Keratinocyte (primary cell): ENCODE measurements around the gene FTSJ3. TPM values are rescaled to one million over a fixed set of nuclear protein-coding genes. Genes with fewer than 3 reads are reported as not detected.
A peak's percentile ranks its signal among the peaks of the same experiment; 100 is the strongest.

Source experiments
- DNase-seq: peaks from one replicate; pipeline ENCODE4 v3.0.0-alpha.2; 2011; ENCODE audit warnings: low read depth, missing footprints, low spot score
- FAIRE-seq: peaks from 2 replicates; lab custom pipeline; 2011; peaks lifted over from hg19 to GRCh38; lab: Jason Lieb, UNC
- H2AFZ ChIP-seq: 2 replicates; pipeline ENCODE4 v1.6.0; 2012; ENCODE audit warnings: low read length, control low read depth, inconsistent platforms; ENCODE audit not compliant: control insufficient read depth
- H3K27ac ChIP-seq: 2 replicates; pipeline ENCODE4 v1.5.1; 2011; ENCODE audit warnings: low read length; ENCODE audit not compliant: control insufficient read depth, insufficient read depth
- H3K27me3 ChIP-seq: 3 replicates; pipeline ENCODE4 v1.6.0; 2011; ENCODE audit warnings: low read length; ENCODE audit not compliant: control insufficient read depth, insufficient read depth; ENCODE audit errors: extremely low read depth
- H3K36me3 ChIP-seq, 2 experiments: 2 replicates in 1 of 2; 3 replicates in 1 of 2; pipeline ENCODE4 v1.5.1; 2011; ENCODE audit warnings: low read length in 2 of 2, mild to moderate bottlenecking in 1 of 2; ENCODE audit not compliant: control insufficient read depth in 2 of 2, insufficient read depth in 2 of 2; ENCODE audit errors: extremely low read depth in 1 of 2
- H3K4me1 ChIP-seq: 3 replicates; pipeline ENCODE4 v1.5.1; 2011; ENCODE audit warnings: low read length; ENCODE audit not compliant: control insufficient read depth, insufficient read depth; ENCODE audit errors: extremely low read depth
- H3K4me2 ChIP-seq: 3 replicates; pipeline ENCODE4 v1.6.0; 2011; ENCODE audit warnings: low read depth, low read length; ENCODE audit not compliant: control insufficient read depth, insufficient read depth; ENCODE audit errors: extremely low read depth
- H3K4me3 ChIP-seq, 3 experiments: fragments of 200-600 bp in 1 of 3; sonication (generic) in 1 of 3; 2 replicates in 2 of 3; 3 replicates in 1 of 3; pipeline ENCODE4 v1.5.1; 2011 to 2016; ENCODE audit warnings: low read length in 3 of 3, mild to moderate bottlenecking in 3 of 3, control low read depth in 2 of 3, inconsistent platforms in 1 of 3, low read depth in 1 of 3, mixed read lengths in 1 of 3, mixed run types in 1 of 3, moderate library complexity in 1 of 3; ENCODE audit not compliant: control insufficient read depth in 2 of 3, insufficient read depth in 2 of 3; ENCODE audit errors: extremely low read depth in 1 of 3
- H3K79me2 ChIP-seq: 2 replicates; pipeline ENCODE4 v1.6.0; 2012; ENCODE audit warnings: low read length; ENCODE audit not compliant: control insufficient read depth, insufficient read depth
- H3K9ac ChIP-seq: 3 replicates; pipeline ENCODE4 v1.6.0; 2011; ENCODE audit warnings: low read length; ENCODE audit not compliant: control insufficient read depth, insufficient read depth; ENCODE audit errors: extremely low read depth
- H3K9me1 ChIP-seq: 3 replicates; pipeline ENCODE4 v1.6.0; 2011; ENCODE audit warnings: low read length; ENCODE audit not compliant: control insufficient read depth, insufficient read depth; ENCODE audit errors: extremely low read depth
- H3K9me3 ChIP-seq: 2 replicates; pipeline ENCODE4 v1.5.1; 2012; ENCODE audit warnings: low read depth, low read length; ENCODE audit not compliant: control insufficient read depth
- H4K20me1 ChIP-seq: 3 replicates; pipeline ENCODE4 v1.6.0; 2011; ENCODE audit warnings: low read length; ENCODE audit not compliant: control insufficient read depth, insufficient read depth; ENCODE audit errors: extremely low read depth
- CTCF ChIP-seq, 3 experiments: IDR thresholded peaks in 1 of 3; conservative IDR thresholded peaks in 1 of 3; optimal IDR thresholded peaks in 1 of 3; 2 replicates in 2 of 3; 3 replicates in 1 of 3; pipeline versions ENCODE3 to v1.5.1; 2011; ENCODE audit warnings: low read length in 3 of 3, mild to moderate bottlenecking in 3 of 3, moderate library complexity in 2 of 3, control low read depth in 1 of 3, inconsistent platforms in 1 of 3; ENCODE audit not compliant: insufficient read depth in 2 of 3; ENCODE audit errors: extremely low read depth in 1 of 3
- EZH2 ChIP-seq: IDR thresholded peaks from one replicate; pipeline ENCODE4 v1.6.1; 2012; ENCODE audit warnings: inconsistent platforms, mild to moderate bottlenecking, low read length, moderate library complexity
- dilution Hi-C: fragments of 300-500 bp; cut with MboI; formaldehyde crosslinking; loops from one replicate; pipeline ENCODE4 v1.7.0; 2020; ENCODE audit warnings: low sequenced_read_pairs; ENCODE audit not compliant: extremely low pct_ligation_motif_present
- polyA plus RNA-seq, 5 experiments: library from polyadenylated mRNA; depleted of rRNA in 3 of 5; stranded (reverse) in 3 of 5; stranded (forward) in 1 of 5; unstranded in 1 of 5; fragments of >200 nt; gene quantifications; 1 replicate in 1 of 5; 2 replicates in 3 of 5; 3 replicates in 1 of 5; pipeline versions ENCODE4 v1.2.1 to v1.2.3, GENCODE V29; 2011 to 2012; ENCODE audit warnings: missing spikeins in 2 of 5, low read depth in 1 of 5, low replicate concordance in 1 of 5

Gene FTSJ3
- polyA plus RNA-seq, 1 donor (not counting 4 experiments of a cell fraction or from before 2014, with no cell fraction given) = 43.7 TPM

DNA sequence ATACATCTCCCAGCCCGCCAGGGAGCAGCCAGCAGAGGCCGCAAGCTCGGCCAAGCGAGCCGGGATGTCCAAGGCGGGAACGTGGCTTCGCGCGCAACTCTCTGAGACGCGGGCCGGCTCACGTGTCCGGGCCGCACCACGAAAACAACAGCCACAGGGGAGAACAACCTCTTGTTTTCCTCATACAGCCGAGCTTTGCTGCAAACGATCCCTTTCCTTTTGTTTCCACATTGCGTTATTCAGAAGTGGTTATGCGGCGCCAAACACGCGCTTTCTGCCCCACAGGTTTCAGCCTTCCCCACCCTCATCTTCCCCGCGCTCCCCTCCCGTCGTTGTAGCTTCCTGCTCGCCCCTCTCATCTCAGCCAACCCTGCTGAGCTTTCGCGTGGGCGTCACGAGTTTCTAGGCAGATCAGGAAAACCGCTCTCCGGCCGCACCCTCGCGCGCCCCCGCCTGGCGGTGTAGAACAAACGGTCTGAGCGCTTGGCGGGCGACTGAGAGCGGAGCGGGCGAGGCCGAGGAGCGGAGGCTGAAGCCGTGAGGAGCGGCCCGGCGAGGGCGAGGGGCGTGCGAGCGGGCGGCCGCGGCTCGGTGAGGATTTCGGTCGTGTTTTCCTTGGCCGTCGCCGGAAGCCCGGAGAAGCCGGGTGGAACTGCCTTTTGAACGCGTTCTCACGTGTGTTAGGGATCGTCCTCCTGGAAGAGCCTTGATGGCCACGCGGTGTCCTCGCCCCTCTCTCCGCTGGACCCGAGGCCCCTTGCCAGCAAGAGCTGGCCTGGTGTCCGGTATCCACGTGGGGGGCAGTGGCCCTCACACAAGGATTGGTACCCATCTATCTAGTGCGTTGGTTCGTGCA, 21.6 kb upstream of the FTSJ3 start:
- Histone ChIP-seq H3K36me3 (no peaks in the 10 kb centered on the region), H4K20me1 (no peaks in the 10 kb centered on the region), H3K9ac (peak overlapping the region; percentile 72), H2AFZ (peak overlapping the region; percentile 99), H3K4me2 (peak overlapping the region; percentile 82), H3K4me3 (peak overlapping the region in 2 of 3 experiments; percentile 51 to 66), H3K9me1 (no peaks in the 10 kb centered on the region), H3K4me1 (no peaks in the 10 kb centered on the region), H3K27ac (peak overlapping the region; percentile 54), H3K27me3 (peaks cover 9% of the 10 kb centered on the region), H3K9me3 (no peaks in the 10 kb centered on the region), H3K79me2 (no peaks in the 10 kb centered on the region)
- TF ChIP-seq EZH2 = no peak
- peak; percentile 60 to 80 (median 76) for TF ChIP-seq CTCF (optimal IDR thresholded peaks at IDR 0.05 in 1 of 3, IDR thresholded peaks at IDR 0.05 in 1 of 3, conservative IDR thresholded peaks at IDR 0.05 in 1 of 3; ENCODE audit: extremely low read depth in 1 of 3, insufficient read depth in 2 of 3, low read length in 3 of 3)
- DNase-seq (peak; percentile 48), FAIRE-seq (no peak)
- dilution Hi-C loops = no loop called here

- Histone ChIP-seq H3K27me3 (peaks cover 9% of the 10 kb centered on the region), H4K20me1 (no peaks in the 10 kb centered on the region), H3K4me3 (no peak overlapping the region), H3K4me2 (no peak overlapping the region), H3K9me1 (no peaks in the 10 kb centered on the region), H3K9ac (no peak overlapping the region), H3K36me3 (no peaks in the 10 kb centered on the region), H3K9me3 (no peaks in the 10 kb centered on the region), H3K27ac (no peak overlapping the region), H2AFZ (no peak overlapping the region), H3K4me1 (peaks cover 4% of the 10 kb centered on the region), H3K79me2 (no peaks in the 10 kb centered on the region)
- DNase-seq (no peak), FAIRE-seq (no peak)
- TF ChIP-seq EZH2 (no peak), CTCF (optimal IDR thresholded peaks at IDR 0.05 in 1 of 3, IDR thresholded peaks at IDR 0.05 in 1 of 3, conservative IDR thresholded peaks at IDR 0.05 in 1 of 3; ENCODE audit: extremely low read depth in 1 of 3, insufficient read depth in 2 of 3, low read length in 3 of 3) (no peak)
- dilution Hi-C loops = no loop called here
These were observed 20.2 kb upstream of the FTSJ3 start for GRCh38 chr17:63847525-63848249.
